Spleen (tissue), 7 donors: ENCODE results near the gene TBCD.

ENCODE experiments used
- POLR2A ChIP-seq, 3 donors: fragments of 450-650 bp; IDR thresholded peaks; one replicate each; pipeline ENCODE4 v1.5.1; 2017; ENCODE audit warnings: antibody characterized with exemption in 3 of 3, mild to moderate bottlenecking in 1 of 3
- TF ChIP-seq, protein P1 (sequence below), 11 experiments: fragments of 200-600 bp in 7 of 11; fragments of 450-650 bp in 4 of 11; sonication (generic) in 4 of 11; IDR thresholded peaks in 8 of 11; conservative IDR thresholded peaks in 3 of 11; 1 replicate in 7 of 11; 2 replicates in 4 of 11; pipeline versions ENCODE4 v1.4.0 to v1.8.0; 2016 to 2021; ENCODE audit warnings: antibody characterized with exemption in 11 of 11, inconsistent platforms in 4 of 11, mild to moderate bottlenecking in 1 of 11
- donor health status: DM: no; HTN: no; CAD: no; lungs with moderate emphysema.
- donor health status: DM: no; HTN: no; CAD: no.
- donor health status: DM: no; HTN: no; CAD: no.

- TF ChIP-seq, protein P1, sequence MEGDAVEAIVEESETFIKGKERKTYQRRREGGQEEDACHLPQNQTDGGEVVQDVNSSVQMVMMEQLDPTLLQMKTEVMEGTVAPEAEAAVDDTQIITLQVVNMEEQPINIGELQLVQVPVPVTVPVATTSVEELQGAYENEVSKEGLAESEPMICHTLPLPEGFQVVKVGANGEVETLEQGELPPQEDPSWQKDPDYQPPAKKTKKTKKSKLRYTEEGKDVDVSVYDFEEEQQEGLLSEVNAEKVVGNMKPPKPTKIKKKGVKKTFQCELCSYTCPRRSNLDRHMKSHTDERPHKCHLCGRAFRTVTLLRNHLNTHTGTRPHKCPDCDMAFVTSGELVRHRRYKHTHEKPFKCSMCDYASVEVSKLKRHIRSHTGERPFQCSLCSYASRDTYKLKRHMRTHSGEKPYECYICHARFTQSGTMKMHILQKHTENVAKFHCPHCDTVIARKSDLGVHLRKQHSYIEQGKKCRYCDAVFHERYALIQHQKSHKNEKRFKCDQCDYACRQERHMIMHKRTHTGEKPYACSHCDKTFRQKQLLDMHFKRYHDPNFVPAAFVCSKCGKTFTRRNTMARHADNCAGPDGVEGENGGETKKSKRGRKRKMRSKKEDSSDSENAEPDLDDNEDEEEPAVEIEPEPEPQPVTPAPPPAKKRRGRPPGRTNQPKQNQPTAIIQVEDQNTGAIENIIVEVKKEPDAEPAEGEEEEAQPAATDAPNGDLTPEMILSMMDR (IDR thresholded peaks at IDR 0.05 in 8 of 11, conservative IDR thresholded peaks at IDR 0.05 in 3 of 11) = no peak
- TF ChIP-seq POLR2A (IDR thresholded peaks at IDR 0.05) = no peak
Measured at GRCh38 chr17:82970067-82970466, 218.2 kb downstream of the TBCD start.
